GM18861 (cell line): ENCODE measurements around the gene THSD7A.

Experiments used
- ATAC-seq: cut with Tn5 transposase; IDR thresholded peaks from one replicate; pipeline ENCODE4 v1.9.1; 2021; ENCODE audit not compliant: unreplicated experiment

Gene THSD7A

DNA sequence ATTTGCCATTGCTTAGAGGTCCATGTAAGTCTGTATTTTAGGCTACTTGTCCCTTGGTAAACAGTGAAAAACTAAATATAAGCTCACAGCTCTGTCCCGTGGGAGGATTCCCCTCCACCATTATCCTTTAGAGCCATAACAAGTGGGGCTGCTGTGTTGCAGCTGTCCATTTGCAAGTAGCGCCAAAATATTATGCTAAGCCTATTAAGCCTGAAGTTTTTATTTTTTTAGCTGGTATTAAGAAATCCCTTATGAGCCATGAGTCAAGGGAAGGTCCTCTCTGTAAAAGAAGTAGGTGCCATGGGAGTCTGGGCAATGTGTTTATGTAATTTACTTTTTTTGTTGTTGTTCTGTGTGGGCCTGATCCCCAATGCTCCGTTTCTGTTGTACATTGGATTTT lies 183.9 kb downstream of the THSD7A start:
- ATAC-seq, result no peak

DNA sequence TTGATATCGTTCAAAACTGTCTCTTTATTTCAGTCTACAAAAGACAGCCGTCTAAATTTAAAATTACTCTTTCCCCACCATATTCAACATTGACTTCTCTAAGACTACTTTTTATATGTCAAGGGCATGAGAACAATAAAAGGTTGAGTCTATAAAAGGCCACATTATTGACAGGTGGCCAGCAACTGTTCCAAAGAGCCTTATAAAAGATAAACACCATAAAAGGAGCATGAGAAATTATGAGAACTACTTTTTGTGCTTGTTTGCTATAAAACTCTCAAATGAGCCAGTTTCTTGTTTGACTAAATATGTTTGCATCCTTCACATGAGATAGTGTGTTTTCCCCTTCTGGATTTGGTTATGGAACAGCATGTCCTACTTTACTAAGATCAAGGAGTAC lies 189.2 kb downstream of the THSD7A start:
- ATAC-seq, result no peak

DNA sequence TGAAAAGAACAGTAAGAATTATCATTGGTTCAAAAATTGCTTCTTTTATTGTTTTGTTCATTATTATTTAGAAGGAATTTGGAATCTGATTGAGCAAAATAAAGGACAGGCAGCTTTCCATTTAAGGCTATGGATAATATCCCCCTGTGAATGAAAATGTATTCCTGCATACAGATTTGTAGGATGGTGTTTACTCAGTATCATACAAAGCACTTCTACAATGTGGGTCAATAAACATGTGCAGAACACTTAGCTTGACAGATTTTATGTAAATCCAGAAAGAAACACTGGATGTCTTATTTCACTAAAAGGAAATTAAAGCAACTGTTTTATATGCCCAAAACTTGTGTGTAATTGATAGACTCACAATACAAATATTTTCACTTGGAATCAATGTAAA lies 189.7 kb downstream of the THSD7A start:
- no peak for ATAC-seq

DNA sequence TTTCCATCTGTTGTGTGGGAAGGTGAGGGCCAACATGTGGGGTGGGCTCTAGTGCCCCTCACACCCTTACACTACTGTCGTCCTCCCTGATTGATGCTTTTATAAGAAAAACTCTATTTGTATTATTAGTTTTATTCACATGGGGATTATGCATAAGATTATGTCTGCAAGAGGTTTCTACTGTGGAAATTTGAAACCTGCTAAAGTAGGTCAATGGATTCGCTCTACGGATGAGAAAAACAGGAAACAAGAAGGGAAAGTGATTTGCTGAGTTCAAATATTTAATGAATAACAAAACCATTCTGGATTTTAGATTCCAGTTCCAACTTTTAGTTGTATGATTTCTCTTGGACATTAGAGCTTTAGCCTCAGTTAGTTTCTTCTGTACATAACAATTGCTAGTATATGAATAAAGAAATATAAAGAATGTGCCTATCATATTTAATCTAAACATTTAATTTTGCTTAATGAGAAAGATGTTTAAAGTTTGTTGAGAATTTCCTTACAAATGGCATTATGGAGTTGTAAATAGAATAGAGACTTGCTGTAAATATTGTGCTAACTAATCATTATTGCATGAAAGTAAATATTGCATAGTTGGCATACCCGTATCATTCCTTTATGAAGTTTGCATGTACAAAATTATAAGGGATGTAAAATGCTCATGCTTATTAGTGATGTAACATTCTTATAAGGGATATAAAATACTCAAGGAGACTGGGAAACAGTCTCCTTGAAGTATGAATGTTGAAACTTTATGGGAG lies 193.8 kb downstream of the THSD7A start:
- no peak for ATAC-seq

DNA sequence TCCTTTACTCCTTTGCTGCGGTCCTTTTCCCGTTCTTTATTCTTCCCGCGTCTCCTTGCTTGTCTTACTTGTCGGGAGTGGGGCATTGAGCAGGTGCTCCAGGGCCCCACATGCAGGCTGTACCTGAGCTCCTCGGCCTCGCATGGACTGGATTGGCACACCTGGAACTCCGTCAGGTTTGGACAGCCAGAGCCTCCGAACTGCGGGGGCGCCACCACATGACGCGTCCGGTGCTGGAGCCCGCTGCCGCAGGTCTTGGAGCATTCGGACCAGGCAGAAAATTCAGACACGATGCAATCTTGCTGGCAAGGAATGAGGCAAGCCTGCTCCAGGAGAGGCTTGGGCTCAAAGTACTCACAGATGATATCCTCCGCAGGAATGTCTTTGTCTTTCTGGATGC lies 195.7 kb downstream of the THSD7A start:
- no peak for ATAC-seq

DNA sequence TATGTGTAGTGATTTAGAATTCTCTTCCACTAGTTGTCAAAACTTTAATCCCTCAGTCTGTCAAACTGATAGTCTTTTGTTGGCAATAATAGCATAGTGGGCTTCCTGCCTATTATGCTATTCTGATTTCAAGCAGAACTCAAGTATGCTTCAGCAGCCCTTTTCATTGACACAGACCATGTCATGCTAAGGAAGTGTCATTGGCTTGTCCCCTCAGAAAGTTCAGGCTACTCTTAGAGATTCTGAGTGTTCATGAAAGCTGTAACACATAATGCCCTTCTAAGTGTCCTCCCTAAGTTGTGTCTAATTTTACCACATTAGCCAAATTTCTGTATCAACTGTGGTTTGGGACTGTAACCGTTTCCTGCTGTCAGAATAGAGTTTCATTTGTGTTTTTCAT lies 198.7 kb downstream of the THSD7A start:
- ATAC-seq, result no peak

DNA sequence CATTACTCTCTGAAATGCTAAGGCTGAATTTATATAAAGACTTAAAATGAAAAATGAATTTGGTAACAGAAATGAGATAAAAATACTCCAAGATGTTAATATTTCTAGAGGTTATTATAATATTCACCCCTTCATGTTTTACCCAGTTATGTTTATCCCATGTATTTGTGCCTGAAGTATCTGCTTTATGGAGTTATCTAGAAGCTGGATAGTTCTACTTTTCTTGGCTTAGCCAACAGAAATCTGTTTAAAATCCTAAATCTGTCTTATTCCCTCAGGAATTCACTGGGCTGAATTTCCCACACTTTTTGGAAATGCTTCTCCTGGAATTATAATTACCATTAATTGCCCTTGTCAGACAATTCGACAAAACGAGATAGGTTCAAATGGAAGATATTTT lies 201.6 kb downstream of the THSD7A start:
- ATAC-seq, result no peak

DNA sequence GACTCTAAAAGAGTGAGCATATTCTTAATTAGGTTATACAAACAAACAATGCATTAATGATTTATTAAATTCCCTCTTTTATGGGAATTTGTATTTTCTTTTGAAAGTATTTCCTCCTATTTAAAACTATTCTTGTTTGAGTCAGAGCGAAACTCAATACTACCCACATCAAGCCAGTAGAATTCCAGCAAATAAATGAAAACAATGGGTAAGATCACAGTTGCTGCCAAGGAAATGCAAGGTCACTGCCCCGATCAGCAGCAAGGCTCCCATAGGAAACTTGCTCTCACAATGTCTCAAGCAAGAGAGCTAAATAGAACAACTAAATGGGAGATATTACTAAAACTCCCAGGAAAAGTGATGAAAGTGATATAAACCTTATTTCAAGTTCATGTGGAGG lies 206.3 kb downstream of the THSD7A start:
- ATAC-seq, result no peak

DNA sequence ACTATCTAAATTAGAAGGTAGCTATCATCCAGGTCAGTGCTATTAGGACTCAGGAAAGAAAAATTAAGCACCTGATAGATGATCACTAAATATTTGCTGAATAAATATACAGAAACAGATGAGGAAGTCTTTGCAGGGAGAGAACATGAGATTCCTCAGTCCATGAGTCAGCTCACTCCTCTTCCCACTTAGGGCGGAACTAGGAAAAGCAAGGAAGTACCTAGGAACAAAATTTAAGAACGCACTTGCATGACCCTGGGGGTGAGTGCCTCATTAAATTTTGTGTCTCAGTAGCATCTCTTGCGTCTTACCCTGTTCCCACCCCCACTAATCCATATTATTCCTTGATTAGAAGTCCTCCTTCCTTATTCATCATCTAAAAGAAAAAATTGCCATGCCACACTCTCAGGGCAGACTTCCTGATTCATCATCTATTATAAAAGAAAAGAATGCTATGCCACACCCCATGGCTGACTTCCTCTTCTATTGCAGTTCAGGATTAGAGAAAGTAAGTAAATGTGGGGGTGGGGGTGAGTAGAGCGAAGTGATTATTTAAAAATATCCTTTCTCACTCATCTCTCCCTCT lies 208.8 kb downstream of the THSD7A start:
- ATAC-seq, result no peak

DNA sequence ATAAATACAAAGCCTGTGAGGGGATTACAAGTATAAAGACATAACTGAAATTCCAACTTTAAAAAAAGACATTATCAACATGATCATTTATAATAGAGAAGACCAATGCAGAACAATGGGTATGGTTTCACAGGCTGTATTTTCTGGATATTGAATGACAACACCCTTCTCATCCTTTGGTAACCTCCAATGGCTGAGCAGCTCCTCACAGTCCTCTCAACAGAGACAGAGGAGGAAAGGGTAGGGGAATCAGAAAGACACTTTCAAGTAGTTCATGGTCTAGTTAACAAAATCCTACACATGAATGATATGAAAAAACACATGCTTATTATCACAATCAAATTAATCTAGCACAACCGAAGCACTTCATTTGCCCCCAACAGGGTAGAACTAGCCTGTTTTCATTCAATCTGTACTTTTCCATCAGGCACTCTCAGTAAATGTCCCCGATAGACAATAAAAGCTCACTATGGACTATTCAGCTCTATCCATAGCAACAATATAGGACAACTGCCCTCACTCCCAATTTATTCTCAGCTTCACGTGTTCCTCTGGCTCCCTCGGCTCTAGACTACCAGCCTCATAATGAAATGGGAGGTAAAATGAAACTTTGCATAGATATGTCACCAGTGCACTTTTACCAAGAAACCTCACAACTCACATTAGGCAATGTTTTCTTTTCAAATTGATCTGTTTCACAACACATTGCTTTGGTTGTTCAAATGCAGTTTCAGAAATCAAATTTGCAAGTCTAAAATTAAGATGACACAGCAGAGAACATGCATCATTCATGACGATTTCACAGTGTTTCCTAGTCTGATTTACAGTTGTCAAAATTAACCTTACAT lies 211.4 kb downstream of the THSD7A start:
- no peak for ATAC-seq

DNA sequence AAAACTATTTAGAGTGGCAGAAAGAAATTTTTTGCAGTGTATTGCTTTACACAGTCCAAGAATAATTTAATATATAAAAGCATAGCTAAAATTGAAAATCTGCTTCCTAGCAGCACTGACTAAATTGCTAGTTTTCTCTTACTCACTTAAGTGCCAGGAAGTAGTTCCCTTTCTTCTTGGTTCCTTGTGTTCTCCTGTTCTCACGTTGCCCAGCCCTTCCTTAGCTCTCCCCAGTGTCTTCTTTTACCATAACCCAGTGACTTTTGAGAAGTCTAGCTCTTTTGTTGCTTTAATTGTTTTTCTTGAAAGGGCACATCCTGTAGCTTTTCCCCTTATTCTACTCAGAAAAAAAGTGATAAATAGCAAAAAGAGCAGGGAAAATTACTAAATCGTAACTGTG lies 215.5 kb downstream of the THSD7A start:
- ATAC-seq, result no peak

DNA sequence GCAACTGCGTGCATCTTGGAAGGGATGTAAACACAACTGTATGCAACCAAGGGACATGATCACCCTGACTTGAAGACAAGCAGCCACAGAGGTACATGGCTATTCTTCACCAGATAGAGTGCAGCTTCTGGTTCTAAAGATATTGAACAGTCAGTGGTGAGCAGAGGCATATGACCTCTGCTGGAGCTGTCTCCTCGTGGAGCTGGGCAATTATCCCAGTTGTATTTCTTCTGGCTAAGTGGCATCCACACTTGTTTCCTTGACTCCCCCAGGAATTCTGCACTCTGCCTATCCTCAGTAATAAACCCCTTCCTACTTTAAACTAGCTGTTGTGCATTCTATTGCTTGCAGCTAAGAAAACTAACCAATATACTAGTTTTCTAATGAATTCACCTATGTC lies 216.8 kb downstream of the THSD7A start:
- ATAC-seq, result no peak

DNA sequence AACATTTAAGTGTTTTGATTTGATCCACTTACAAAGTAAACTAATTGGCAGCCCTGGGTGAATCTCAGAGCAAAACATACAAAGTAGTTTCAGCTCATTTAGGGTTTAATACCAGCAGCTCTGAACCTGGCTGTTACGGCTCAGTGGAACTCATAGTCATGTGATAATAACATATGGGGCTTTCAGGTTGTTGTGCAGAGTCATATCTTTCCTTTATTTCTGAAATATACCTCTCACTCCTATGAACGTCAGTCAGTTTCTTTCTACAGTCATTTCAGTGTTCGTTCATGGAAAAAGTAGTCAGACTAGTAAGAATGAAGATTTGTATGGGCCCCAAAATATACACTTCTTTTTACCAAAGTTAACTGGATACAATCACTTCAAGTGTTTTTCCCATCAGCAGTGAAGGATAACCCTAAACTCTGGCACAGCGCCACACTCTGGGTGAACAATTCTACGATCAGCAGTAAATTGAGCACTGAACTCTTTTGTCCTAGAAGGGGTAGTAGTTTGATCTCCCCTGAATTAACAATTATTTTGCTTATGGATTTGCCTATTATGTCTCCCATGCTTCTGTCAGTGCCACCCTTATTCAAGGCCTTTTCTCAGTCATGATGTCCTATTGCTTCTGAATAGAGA lies 218.6 kb downstream of the THSD7A start:
- peak; percentile 93 for ATAC-seq

DNA sequence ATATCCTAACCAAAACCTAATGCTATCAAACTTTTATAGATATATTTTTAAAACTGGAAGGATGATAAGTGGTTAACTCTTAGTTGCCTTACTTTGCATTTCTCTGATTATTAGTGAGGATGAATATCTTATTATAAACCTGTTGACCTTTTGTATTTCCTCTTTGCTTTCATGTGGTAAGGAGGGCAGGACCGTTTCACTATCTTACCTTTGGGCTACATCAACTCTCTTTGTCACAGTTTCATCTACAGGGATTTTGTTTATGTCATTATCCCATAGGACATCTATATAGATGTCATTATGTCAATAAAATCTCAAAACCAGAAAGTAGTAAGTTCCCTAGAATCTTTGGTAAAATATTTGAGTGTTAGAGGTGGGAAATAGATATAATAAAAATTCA lies 219.3 kb downstream of the THSD7A start:
- no peak for ATAC-seq

DNA sequence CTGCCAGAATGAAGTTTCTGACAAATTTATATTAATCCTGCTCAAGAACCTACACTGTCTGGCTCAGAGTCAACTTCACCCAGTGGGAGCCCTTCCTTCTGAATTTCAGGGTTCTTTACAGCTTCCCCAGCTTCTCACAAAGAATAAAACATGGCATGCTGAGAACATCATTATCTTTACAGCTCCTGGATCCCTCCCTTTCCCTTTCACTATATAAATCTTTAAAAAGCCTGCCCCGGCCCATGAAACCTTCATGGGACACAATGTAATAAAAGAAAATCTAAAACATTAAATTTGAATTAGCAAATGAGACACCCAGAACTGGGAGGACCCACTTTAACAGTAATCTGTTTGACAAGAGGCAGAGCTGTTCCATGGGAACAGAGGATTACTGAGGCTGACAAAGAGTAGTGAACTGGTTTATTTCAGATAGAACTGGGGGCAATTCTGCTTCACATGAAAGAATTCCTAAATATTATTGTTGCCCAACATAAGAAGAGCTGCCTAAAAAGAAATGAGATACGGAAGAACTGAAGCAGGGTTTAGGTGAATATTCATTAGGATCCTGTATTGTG lies 222.8 kb downstream of the THSD7A start:
- ATAC-seq, result no peak

DNA sequence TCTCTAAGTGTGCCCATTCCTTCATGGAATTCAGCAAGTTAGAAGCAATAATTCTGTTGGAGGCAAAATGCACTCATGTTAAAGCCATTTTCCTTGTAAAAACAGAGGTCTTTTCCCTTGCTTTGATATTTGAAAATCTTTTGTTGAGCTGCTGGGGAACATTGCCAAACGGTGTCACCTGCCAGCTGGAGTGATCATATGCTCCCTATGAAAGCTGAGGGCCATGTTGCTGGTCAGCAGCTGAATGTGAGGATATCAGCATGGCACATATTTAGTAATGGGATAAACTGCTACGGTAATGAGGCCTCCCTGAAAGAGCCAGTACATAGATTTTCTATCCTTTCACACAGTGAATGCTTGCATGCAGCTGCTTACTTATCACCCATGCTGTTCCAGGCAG lies 224.3 kb downstream of the THSD7A start:
- no peak for ATAC-seq

DNA sequence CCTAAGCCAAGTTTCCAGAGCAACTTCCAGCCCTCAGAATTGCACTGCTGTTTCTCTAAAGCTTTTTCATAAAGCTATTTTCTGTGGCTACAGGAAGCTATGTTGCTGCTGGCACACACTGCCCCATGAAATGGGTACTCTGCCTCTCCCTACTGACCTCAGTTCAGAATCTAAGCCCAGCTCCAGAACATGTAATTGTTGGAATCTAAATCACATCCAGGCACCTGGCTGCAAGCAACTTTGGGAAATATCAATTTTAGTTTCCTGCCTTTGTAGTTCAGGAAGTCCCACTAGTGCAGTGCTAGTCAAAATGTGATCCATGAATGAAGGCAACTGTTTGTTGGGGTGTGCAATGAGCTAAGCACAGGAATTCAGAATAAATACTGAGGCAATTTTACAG lies 226.2 kb downstream of the THSD7A start:
- no peak for ATAC-seq

DNA sequence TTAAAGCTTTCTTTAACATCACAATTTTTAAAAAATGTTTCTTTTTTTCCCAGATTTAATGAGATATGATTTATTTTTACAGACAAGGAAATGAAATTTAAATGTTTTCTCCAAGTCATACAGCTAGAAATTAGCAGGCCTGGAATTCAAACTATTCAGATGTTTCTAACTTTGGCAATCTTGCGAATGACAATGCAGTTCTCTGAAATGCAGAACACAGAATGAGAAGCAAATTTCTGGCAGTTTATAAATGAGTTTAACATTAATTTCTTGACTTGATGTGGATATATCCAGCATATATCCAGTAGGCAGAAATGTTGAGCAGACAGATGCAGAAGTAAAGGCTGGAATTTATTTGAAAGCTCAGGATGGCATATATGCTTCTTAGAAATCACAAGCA lies 227.5 kb downstream of the THSD7A start:
- no peak for ATAC-seq

DNA sequence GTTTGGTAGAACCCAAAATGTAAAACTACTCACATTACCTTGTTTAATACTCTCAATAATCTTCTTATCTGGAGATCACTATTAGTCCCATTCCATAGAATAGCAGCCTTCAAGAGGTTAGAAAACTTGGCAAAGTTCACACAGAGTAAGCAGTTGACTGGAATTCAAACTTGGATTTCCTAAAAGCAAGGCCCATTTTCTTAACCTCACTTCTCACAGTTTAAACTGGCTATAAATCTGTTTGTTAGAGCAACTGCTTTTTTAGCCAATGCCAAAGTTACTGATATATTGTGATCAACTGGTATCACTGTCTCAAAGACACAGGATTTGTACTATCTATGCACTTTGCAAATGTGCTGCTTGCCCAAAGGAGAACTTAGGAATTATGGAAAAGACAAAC lies 230.2 kb downstream of the THSD7A start:
- ATAC-seq, result no peak

DNA sequence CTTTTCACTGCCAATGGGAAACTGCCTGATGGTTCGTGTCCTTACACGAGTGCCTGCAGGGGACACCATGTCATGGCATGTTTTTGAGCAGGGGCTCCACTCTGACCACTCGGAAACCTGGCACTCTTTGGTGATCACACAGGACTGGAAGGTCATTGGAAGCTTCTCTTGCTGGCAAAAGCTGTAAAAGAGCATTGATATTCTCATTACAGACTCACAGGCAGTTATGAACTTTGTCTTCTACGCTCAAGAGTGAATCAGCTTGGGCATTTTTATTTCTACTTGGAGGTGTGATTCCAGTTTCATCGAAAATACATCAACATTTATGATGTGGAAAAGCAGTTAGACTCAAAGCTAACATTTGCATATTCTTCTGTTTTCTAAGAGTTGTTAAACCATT lies 238.7 kb downstream of the THSD7A start:
- ATAC-seq, result no peak

DNA sequence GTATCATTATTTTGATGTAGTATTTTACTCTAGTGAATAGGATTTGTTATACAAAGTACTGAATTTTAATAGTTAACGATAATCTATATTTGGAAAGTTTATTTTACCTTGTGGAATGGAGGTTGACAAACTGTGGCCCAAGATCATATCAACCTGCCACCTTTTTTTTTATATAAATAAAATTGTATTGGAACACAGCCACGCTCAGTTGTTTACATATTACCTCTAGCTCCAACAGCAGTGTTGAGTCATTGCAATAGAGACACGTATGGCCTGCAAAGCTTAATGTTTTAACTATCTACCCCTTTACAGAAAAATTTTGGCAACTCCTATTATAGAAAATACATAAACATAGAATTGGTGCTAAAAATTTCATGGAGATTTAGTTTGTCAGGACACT lies 239.3 kb downstream of the THSD7A start:
- ATAC-seq, result no peak
